C4-2B (cell line): ENCODE measurements around the gene RNASEH2A.

Experiments used
- CTCF ChIP-seq: fragments of 450-650 bp; conservative IDR thresholded peaks from 2 replicates; pipeline ENCODE4 v1.5.1; 2017; ENCODE audit warnings: mild to moderate bottlenecking
- ZFX ChIP-seq: fragments of 450-650 bp; IDR thresholded peaks from 2 replicates; pipeline ENCODE4 v1.6.1; 2017

DNA sequence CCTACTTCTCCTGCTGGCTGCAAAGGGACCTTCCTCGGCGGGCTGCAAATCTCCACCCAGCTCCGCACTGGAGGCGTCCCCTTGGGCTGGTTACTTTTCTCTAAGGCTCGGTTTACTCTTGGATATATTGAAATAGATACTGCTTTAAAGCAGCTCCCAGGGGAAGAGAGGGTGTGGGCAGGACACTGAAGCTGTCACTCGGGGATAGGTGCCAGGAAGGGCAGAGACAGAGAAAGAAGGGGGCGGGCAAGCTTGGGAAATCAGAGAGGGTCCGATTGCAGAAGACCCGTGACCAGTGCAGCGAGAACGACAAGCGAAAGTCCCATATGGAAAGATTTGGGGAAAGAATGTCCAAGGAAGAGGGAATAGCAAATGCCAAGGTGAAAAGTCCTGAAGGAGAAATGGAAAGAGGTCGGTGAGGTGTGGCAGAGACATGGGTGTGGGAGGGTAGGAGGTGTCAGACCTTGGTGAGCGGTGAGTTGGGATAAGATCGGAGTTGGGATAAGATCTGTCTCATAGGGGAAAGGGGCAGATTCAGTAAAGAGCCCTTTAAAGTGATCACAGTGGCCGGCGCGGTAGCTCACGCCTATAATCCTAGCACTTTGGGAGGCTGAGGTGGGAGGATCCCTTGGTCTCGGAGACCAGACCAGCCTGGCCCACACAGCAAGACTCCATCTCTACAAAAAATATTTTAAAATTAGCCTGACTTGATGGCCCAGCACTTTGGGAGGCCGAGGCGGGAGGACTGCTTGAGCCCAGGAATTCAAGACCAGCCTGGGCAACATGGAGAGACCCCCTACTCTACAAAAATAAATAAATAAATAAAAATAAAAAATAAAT lies 3.9 kb upstream of the RNASEH2A start:
- TF ChIP-seq CTCF (no peak), ZFX (no peak)
